GM18909 (cell line): ENCODE data around the gene PLA2G1B.

Source experiments
- ATAC-seq: cut with Tn5 transposase; IDR thresholded peaks from one replicate; pipeline ENCODE4 v1.9.1; 2021; ENCODE audit warnings: mild to moderate bottlenecking; ENCODE audit not compliant: unreplicated experiment, poor library complexity

Gene PLA2G1B

DNA sequence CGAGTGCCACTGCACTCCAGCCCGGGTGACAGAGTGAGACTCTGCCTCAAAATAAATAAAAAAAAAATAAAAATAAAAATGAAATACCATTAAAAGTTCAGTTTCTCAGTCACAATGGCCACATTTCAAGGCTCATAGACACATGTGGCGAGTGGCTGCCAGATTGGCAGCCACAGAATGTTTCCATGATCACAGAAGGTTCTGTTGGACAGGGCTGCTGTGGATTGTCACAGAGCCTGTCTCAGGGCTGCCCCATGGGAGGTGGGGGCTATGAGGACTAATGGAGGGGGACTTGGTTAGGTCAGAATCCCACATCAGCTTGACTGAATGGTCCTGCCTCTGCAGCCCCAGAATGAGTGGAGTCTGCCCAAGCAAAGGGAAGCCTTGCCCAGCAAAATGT is 3.8 kb upstream of the PLA2G1B start:
- ATAC-seq = no peak

DNA sequence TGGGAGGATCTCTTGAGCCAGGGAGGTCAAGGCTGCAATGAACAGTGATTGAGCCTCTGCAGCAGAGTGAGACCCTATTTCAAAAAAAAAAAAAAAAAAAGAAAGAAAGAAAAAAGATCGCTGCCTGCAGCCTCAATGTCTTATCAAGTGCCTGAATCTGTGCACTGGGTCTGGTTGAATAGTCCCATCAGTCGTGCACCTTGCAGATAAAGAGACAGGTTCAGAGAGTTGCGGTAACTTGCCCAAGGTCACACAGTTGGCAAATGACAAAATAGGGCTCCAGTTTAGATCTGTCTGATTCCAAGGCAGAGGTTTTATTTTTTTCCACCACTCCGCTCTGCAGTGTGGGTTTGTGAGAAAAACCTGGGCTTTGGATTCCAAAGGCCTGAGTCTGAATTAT is 649 bp upstream of the PLA2G1B start:
- ATAC-seq = no peak

DNA sequence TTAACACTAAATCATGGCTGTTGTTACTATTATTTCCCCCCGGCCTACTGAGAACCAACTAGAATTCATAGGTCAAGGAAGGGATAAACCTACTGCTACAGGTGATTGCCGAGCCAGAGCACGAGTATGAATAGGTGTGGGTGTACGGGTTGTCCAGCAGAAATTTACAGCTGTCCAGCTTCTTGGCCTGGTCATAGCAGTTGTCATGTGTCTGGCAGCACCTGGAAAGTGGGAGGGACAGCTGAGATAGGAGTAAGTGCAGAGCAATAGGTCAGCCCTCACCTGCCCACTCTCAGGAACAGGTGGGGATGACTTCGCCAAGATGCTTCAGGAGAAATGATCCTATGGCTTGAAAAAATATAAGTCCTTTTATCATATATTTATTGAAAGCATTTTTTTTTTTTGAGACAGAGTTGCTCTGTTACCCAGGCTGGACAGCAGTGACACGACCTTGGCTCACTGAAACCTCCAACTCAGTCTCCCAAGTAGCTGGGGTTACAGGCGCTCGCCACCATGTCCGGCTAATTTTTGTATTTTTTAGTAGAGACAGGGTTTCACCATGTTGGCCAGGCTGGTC is 2.6 kb downstream of the PLA2G1B start:
- ATAC-seq = no peak

DNA sequence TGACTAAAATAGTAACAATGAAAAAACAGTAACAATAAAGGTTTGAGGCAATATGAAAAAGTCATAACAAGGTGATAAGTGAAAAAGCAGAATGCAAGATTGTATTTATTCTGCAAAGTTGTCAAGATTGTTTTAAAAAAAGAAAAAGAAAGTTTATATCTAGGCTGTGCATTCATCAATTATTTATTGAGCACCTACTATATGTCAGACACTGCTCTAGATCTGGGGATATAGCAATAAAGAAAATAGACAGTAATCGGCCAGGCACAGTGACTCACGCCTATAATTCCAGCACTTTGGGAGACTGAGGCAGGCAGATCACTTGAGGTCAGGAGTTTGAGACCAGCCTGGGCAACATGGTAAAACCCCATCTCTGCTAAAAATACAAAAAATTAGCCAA is 3.8 kb downstream of the PLA2G1B start:
- no peak for ATAC-seq

DNA sequence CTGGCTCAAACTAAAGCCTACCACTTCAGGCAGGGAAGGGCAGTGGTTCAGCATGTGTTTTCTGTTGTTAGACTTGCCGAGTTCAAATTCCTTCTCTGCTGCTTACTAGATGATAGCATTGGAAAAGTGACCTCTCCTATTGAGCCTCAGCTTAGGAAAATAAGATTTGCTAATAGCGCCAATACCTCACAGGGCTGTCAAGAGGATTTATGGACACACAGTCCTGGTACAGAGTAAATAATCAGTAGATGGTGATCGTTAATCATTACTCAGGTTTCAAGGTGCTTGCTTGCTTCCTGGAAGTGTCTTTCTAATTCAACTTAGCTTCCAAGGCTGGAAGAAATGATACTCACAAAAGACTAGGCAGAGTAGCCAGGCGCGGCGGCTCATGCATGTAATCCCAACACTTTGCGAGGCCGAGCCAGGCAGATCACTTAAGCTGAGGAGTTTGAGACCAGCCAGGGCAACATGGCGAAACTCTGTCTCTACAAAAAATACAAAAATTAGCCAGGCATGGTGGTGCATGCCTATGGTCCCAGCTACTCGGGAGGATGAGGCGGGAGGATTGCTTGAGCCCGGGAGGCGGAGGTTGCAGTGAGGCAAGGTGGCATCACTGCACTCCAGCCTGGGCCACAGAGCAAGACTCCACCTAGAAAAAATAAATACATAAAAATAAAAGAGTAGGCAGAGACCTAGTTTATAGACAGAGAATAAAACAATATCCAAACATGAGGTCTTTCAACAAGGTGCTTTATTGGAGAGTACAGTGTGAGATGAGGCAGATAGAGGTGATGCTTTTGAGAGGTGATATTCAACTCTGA is 6.0 kb downstream of the PLA2G1B start:
- no peak for ATAC-seq

- ATAC-seq = peak; percentile 99
These were observed 10.1 kb downstream of the PLA2G1B start for GRCh38 chr12:120317224-120318105.

- ATAC-seq = no peak
These were observed 10.8 kb downstream of the PLA2G1B start for GRCh38 chr12:120316798-120317223.

DNA sequence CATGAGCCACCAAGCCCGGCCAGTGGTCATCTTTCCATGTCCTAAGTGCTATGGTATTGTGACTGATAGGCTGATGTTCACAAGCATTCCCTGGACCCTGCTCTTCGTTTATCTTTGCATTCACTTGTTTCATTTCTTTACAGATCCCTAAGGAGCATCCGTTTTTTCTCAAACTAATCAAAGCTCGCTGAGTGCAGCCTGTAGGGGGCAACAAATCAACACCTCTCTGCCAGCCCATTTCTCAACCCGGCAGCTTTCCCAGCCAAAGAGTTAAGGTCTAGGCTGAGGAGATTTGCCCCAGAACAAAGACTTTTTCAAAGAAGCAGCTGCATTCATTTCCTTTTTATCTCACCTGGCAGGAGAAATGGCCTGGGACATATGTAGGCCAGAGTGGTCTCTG is 13.4 kb downstream of the PLA2G1B start:
- no peak for ATAC-seq

- ATAC-seq = peak; percentile 97
These were observed 25.4 kb downstream of the PLA2G1B start, which contains the start of gene SIRT4 for GRCh38 chr12:120301962-120302815. Gene SIRT4, plus strand, starts transcription at chr12:120302321. Its CDS starts 1,241 bp downstream, at chr12:120303562.

- ATAC-seq = peak; percentile 51
These were observed 34.7 kb downstream of the PLA2G1B start, which contains the start of gene RNU4-1 for GRCh38 chr12:120292661-120293531. Gene RNU4-1, minus strand, starts transcription at chr12:120293237.

DNA sequence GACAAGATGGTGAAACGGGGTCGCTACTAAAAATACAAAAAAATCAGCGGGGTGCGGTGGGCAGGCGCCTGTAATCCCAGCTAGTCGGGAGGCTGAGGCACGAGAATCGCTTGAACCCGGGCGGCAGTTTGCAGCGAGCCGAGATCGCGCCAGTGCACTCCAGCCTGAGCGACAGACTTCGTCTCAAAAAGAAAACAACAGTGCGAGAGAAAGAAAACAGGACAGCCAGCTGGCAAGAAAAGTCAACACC is 35.2 kb downstream of the PLA2G1B start:
- no peak for ATAC-seq

DNA sequence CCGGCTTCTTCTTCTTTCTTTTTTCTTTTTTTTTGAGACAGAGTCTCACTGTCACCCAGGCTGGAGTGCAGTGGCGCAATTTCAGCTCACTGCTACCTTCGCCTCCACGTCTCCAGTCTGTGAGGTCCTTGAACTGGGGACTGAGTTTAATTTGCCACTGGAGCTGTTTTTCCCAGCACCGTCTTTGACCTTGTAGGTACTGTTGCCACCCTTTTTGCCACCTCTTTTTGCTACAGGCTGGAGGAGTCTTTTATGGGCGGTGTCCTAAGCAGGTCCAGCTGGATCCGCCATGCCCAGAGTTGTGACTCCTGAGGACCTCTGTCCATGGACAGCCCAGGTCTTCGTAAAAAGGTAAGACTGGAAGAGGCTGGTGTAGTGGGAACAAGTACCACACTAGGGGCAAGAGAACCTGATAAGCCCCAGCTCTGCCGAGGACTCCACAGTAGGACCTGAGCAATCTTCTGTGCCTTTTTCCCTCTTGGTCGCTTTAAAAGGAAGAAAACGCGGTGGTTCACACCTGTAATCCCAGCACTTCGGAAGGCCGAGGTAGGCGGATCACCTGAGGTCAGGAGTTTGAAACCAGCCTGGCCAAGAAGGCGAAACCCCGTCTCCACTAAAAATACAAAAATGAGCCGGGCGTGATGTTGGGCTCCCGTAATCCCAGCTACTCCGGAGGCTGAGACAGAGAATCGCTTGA is 36.8 kb downstream of the PLA2G1B start:
- no peak for ATAC-seq

- no peak for ATAC-seq
These were observed 40.1 kb downstream of the PLA2G1B start for GRCh38 chr12:120287491-120287890.

- ATAC-seq = no peak
These were observed 40.6 kb downstream of the PLA2G1B start for GRCh38 chr12:120286768-120287490.

DNA sequence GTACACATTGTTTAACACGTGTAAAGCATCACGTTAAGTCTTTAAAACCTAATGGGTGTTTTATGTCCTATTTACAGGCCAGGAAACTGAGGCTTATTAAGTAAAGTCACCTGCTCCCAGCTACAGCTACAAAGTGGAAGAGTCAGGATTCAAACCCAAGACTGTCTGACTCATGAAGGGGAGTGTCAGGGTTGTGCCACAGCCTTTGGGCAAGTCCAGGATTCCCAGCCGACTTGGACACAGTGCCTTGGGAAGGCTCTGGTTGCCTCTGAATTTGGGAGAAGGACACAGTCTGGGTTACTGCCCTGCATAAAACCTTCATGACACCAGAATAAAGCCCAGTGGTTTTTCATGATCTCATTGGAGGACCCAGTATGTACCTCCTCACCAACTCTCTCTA is 43.2 kb downstream of the PLA2G1B start:
- no peak for ATAC-seq

DNA sequence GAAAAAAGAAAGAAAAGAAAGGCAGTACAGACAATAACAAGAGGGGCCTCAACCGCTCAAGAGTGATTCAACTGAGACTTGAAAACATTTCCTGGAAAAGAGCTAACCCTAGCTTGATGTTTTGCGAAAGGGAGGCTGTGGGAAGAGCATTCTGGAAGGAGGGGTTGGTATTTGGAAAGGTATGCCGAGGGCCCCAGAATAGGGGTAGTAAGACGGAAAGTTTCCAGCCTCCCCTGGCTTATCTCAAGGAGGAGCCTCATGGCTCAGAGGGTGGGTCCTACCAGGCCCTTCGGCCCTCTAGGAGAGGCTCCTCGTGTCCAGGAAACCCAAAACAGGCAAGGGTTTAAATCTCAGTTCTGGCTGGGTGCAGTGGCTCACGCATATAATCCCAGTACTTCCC is 44.3 kb downstream of the PLA2G1B start:
- ATAC-seq = no peak

- ATAC-seq = no peak
These were observed 49.2 kb downstream of the PLA2G1B start for GRCh38 chr12:120278137-120279069.
